GM23338 (cell line): ENCODE data around the gene TFF1. TPM values are rescaled to one million over a fixed set of nuclear protein-coding genes. Genes with fewer than 3 reads are reported as not detected.

Source experiments
- ATAC-seq: fragments of 200-7000 bp; cut with Tn5 transposase; 3 replicates; pipeline ENCODE4 v1.9.1; 2020
- DNase-seq: peaks from one replicate; pipeline ENCODE4 v3.0.0-alpha.2; 2015; ENCODE audit warnings: low spot score
- H2AFZ ChIP-seq: fragments of 200-600 bp; sonication (generic); 2 replicates; pipeline ENCODE4 v1.8.0; 2016; ENCODE audit warnings: antibody characterized with exemption, mild to moderate bottlenecking, moderate library complexity
- H3F3A ChIP-seq: fragments of 200-600 bp; sonication (generic); replicated peaks from 2 replicates; pipeline ENCODE4 v1.8.0; 2017; ENCODE audit warnings: antibody characterized with exemption, mixed run types, low read depth
- H3K27ac ChIP-seq: fragments of 200-600 bp; sonication (generic); 2 replicates; pipeline ENCODE4 v1.6.1; 2016; ENCODE audit warnings: low read depth
- H3K27me3 ChIP-seq: fragments of 200-600 bp; sonication (generic); 2 replicates; pipeline ENCODE4 v1.8.0; 2016; ENCODE audit warnings: mild to moderate bottlenecking, mixed run types, moderate library complexity; ENCODE audit not compliant: insufficient read depth
- H3K36me3 ChIP-seq: fragments of 200-600 bp; sonication (generic); 2 replicates; pipeline ENCODE4 v1.8.0; 2016; ENCODE audit warnings: mild to moderate bottlenecking; ENCODE audit not compliant: insufficient read depth
- H3K4me1 ChIP-seq: fragments of 200-600 bp; sonication (generic); 2 replicates; pipeline ENCODE4 v1.8.0; 2016; ENCODE audit warnings: mild to moderate bottlenecking, moderate library complexity; ENCODE audit not compliant: insufficient read depth
- H3K4me2 ChIP-seq: fragments of 200-600 bp; sonication (generic); 2 replicates; pipeline ENCODE4 v1.7.1; 2017; ENCODE audit warnings: mixed run types
- H3K4me3 ChIP-seq: fragments of 200-600 bp; sonication (generic); 2 replicates; pipeline ENCODE4 v1.6.1; 2016; ENCODE audit warnings: mixed run types
- H3K79me2 ChIP-seq: fragments of 200-600 bp; sonication (generic); replicated peaks from 2 replicates; pipeline ENCODE4 v1.8.0; 2017; ENCODE audit warnings: mild to moderate bottlenecking; ENCODE audit not compliant: insufficient read depth
- H3K9me2 ChIP-seq: fragments of 200-600 bp; sonication (generic); 2 replicates; pipeline ENCODE4 v1.8.0; 2017; ENCODE audit not compliant: insufficient read depth
- H4K20me1 ChIP-seq: fragments of 200-600 bp; sonication (generic); replicated peaks from 2 replicates; pipeline ENCODE4 v1.8.0; 2017; ENCODE audit warnings: mild to moderate bottlenecking; ENCODE audit not compliant: insufficient read depth
- H3K27ac Mint-ChIP-seq: 2 replicates; pipeline ENCODE4 v1.8.0; 2020; ENCODE audit warnings: inconsistent platforms, mild to moderate bottlenecking, moderate library complexity, mixed read lengths
- H3K27me3 Mint-ChIP-seq: 3 replicates; pipeline ENCODE4 v1.8.0; 2022; ENCODE audit warnings: low read depth, mild to moderate bottlenecking, moderate library complexity, mixed read lengths, inconsistent platforms; ENCODE audit not compliant: insufficient read depth, poor library complexity
- H3K36me3 Mint-ChIP-seq: 3 replicates; pipeline ENCODE4 v1.8.0; 2021; ENCODE audit warnings: low read depth, mild to moderate bottlenecking, inconsistent platforms, moderate library complexity, mixed read lengths
- H3K4me1 Mint-ChIP-seq: 3 replicates; pipeline ENCODE4 v1.8.0; 2020; ENCODE audit warnings: mild to moderate bottlenecking, inconsistent platforms, mixed read lengths
- H3K4me3 Mint-ChIP-seq: 3 replicates; pipeline ENCODE4 v1.8.0; 2021; ENCODE audit warnings: moderate library complexity, mild to moderate bottlenecking, inconsistent platforms, mixed read lengths
- H3K9me3 Mint-ChIP-seq: 3 replicates; pipeline ENCODE4 v1.8.0; 2020; ENCODE audit warnings: moderate library complexity, mild to moderate bottlenecking, inconsistent platforms, mixed read lengths
- CREB1 ChIP-seq: fragments of 250-450 bp; sonication (Bioruptor Pico); IDR thresholded peaks from 2 replicates; pipeline ENCODE4 v1.5.0; 2020; ENCODE audit warnings: low read depth, mild to moderate bottlenecking, moderate library complexity
- ETS1 ChIP-seq: IDR thresholded peaks from 2 replicates; pipeline ENCODE4 v1.6.1; 2016; ENCODE audit warnings: antibody characterized with exemption
- EZH2 ChIP-seq: fragments of 200-600 bp; sonication (generic); IDR thresholded peaks from one replicate; pipeline ENCODE4 v1.8.0; 2017; ENCODE audit warnings: antibody characterized with exemption, mild to moderate bottlenecking, low read depth; ENCODE audit not compliant: unreplicated experiment
- EZH2phosphoT487 ChIP-seq: fragments of 200-600 bp; sonication (generic); IDR thresholded peaks from one replicate; pipeline ENCODE4 v1.8.1; 2018; ENCODE audit warnings: antibody characterized with exemption; ENCODE audit not compliant: unreplicated experiment
- JUNB ChIP-seq: IDR thresholded peaks from one replicate; pipeline ENCODE4 v1.6.1; 2016; ENCODE audit warnings: antibody characterized with exemption; ENCODE audit not compliant: unreplicated experiment
- NANOG ChIP-seq: IDR thresholded peaks from 2 replicates; pipeline ENCODE4 v1.6.1; 2016; ENCODE audit warnings: antibody characterized with exemption, borderline replicate concordance
- POLR2AphosphoS5 ChIP-seq: IDR thresholded peaks from 2 replicates; pipeline ENCODE4 v1.6.1; 2016; ENCODE audit warnings: antibody characterized with exemption, low read depth
- REST ChIP-seq: IDR thresholded peaks from one replicate; pipeline ENCODE4 v1.6.1; 2018; ENCODE audit warnings: antibody characterized with exemption; ENCODE audit not compliant: unreplicated experiment
- STAT1 ChIP-seq: IDR thresholded peaks from one replicate; pipeline ENCODE4 v1.6.1; 2016; ENCODE audit warnings: antibody characterized with exemption; ENCODE audit not compliant: unreplicated experiment
- ZNF114 ChIP-seq: fragments of 250-450 bp; sonication (Bioruptor Pico); IDR thresholded peaks from 2 replicates; pipeline ENCODE4 v1.5.0; 2020; ENCODE audit warnings: mild to moderate bottlenecking, moderate library complexity
- ZNF331 ChIP-seq: fragments of 250-450 bp; sonication (Bioruptor Pico); IDR thresholded peaks from 2 replicates; pipeline ENCODE4 v1.5.0; 2020; ENCODE audit warnings: low read depth, mild to moderate bottlenecking, moderate library complexity
- ZNF462 ChIP-seq: fragments of 250-450 bp; sonication (Bioruptor Pico); IDR thresholded peaks from 2 replicates; pipeline ENCODE4 v1.5.0; 2020; ENCODE audit warnings: mild to moderate bottlenecking, moderate library complexity
- polyA plus RNA-seq: library from polyadenylated mRNA; unstranded; fragments of >200 nt; fragmentation: Nextera tagmentation; extraction: Ambion mirVana; gene quantifications from 2 replicates; pipeline ENCODE4 v1.2.1, GENCODE V29; 2016
- total RNA-seq: library from RNA; depleted of rRNA; stranded (reverse); fragments of >200 nt; shearing (Covaris generic); gene quantifications from 2 replicates; pipeline ENCODE4 v1.2.3, GENCODE V29; 2014

TFF1 gene
- total and polyA plus RNA-seq, 2 experiments from 2014 or later: not detected

GRCh38 chr21:42315296-42315891 is 50.9 kb downstream of the TFF1 start, which contains the start of gene TFF3 (continued):
- TF ChIP-seq EZH2phosphoT487 (no peak), STAT1 (no peak), ZNF114 (CRISPR knock-in tag) (no peak), CREB1 (no peak), ZNF331 (CRISPR knock-in tag) (no peak), NANOG (no peak), EZH2 (no peak)

GRCh38 chr21:42314616-42315295 is 51.6 kb downstream of the TFF1 start:
- Histone ChIP-seq H2AFZ (no peak overlapping the region), H3K27me3 (no peaks in the 10 kb centered on the region), H3K79me2 (no peaks in the 10 kb centered on the region), H3F3A (no peaks in the 10 kb centered on the region), H4K20me1 (no peaks in the 10 kb centered on the region), H3K27ac (no peak overlapping the region), H3K9me2 (no peaks in the 10 kb centered on the region), H3K36me3 (no peaks in the 10 kb centered on the region), H3K4me2 (no peak overlapping the region), H3K4me1 (peaks cover 11% of the 10 kb centered on the region; the same call in 1 of the 2 replicates), H3K4me3 (no peak overlapping the region)
- Mint-ChIP-seq H3K27ac (no peak overlapping the region), H3K27me3 (peaks cover 17% of the 10 kb centered on the region), H3K9me3 (no peaks in the 10 kb centered on the region), H3K4me3 (no peak overlapping the region), H3K4me1 (peaks cover 47% of the 10 kb centered on the region), H3K36me3 (no peaks in the 10 kb centered on the region)
- DNase-seq (no peak), ATAC-seq (no peak)
- TF ChIP-seq NANOG: no peak
- TF ChIP-seq STAT1: no peak
- TF ChIP-seq REST: no peak
- no peak for TF ChIP-seq ZNF462 (CRISPR knock-in tag)
- no peak for TF ChIP-seq JUNB
- no peak for TF ChIP-seq POLR2AphosphoS5
- no peak for TF ChIP-seq ZNF114 (CRISPR knock-in tag)
- TF ChIP-seq ETS1: no peak
- no peak for TF ChIP-seq CREB1
- TF ChIP-seq EZH2: no peak
- no peak for TF ChIP-seq EZH2phosphoT487
- no peak for TF ChIP-seq ZNF331 (CRISPR knock-in tag)
